Chondrocyte (in vitro differentiated cells): Measurements from ENCODE around the gene ADGB. TPM values are rescaled to one million over a fixed set of nuclear protein-coding genes. Genes with fewer than 3 reads are reported as not detected.
A peak's percentile ranks its signal among the peaks of the same experiment; 100 is the strongest.
"Not testable (repeated sequence)": the region's sequence is repeated elsewhere in the genome, so short reads cannot be mapped to it uniquely, and the experiment has no call there.

Experiments used
- DNase-seq: peaks from one replicate; pipeline ENCODE4 v3.0.0; 2021; ENCODE audit warnings: mixed read lengths, low spot score
- H3K27ac Mint-ChIP-seq: one replicate; pipeline ENCODE4 v1.8.0; 2021; ENCODE audit warnings: mild to moderate bottlenecking, moderate library complexity, mixed read lengths; ENCODE audit not compliant: unreplicated experiment
- H3K27me3 Mint-ChIP-seq: 2 replicates; pipeline ENCODE4 v1.8.0; 2021; ENCODE audit warnings: low read depth, mixed read lengths
- H3K36me3 Mint-ChIP-seq: 2 replicates; pipeline ENCODE4 v1.8.0; 2021; ENCODE audit warnings: low read depth, mixed read lengths
- H3K4me1 Mint-ChIP-seq: 2 replicates; pipeline ENCODE4 v1.8.0; 2021; ENCODE audit warnings: low read depth, mild to moderate bottlenecking, mixed read lengths
- H3K4me3 Mint-ChIP-seq: one replicate; pipeline ENCODE4 v1.8.0; 2021; ENCODE audit warnings: mild to moderate bottlenecking, moderate library complexity, mixed read lengths; ENCODE audit not compliant: unreplicated experiment
- H3K9me3 Mint-ChIP-seq: 2 replicates; pipeline ENCODE4 v1.8.0; 2021; ENCODE audit warnings: low read depth, mixed read lengths
- CTCF ChIP-seq: fragments of 200-600 bp; sonication (generic); IDR thresholded peaks from 2 replicates; pipeline ENCODE4 v1.5.0; 2021; ENCODE audit warnings: antibody characterized with exemption, mild to moderate bottlenecking, moderate library complexity
- total RNA-seq: library from RNA; stranded (reverse); gene quantifications from 3 replicates; pipeline ENCODE4 v1.2.1, GENCODE V29; 2021

ADGB gene
- total RNA-seq, 1 donor from 2014 or later, result not detected

- DNase-seq, result no peak
- H3K27me3 Mint-ChIP-seq, result no peaks in the 10 kb centered on the region
- peaks cover 25% of the 10 kb centered on the region for H3K9me3 Mint-ChIP-seq
- H3K4me3 Mint-ChIP-seq, result no peak overlapping the region
- peaks cover 4% of the 10 kb centered on the region for H3K36me3 Mint-ChIP-seq
- no peak overlapping the region for H3K27ac Mint-ChIP-seq
- no peaks in the 10 kb centered on the region for H3K4me1 Mint-ChIP-seq
- TF ChIP-seq CTCF, result no peak
These were observed 196.8 kb downstream of the ADGB start for GRCh38 chr6:146795479-146796133.

GRCh38 chr6:146803167-146803566 is 204.4 kb downstream of the ADGB start:
- H3K4me1 Mint-ChIP-seq, H3K36me3 Mint-ChIP-seq, H3K4me3 Mint-ChIP-seq, H3K27ac Mint-ChIP-seq, H3K9me3 Mint-ChIP-seq, DNase-seq, H3K27me3 Mint-ChIP-seq: not testable (repeated sequence)

- peaks cover 3% of the 10 kb centered on the region for H3K9me3 Mint-ChIP-seq
- no peak overlapping the region for H3K4me3 Mint-ChIP-seq
- DNase-seq, result no peak
- no peaks in the 10 kb centered on the region for H3K4me1 Mint-ChIP-seq
- TF ChIP-seq CTCF, result no peak
- H3K27ac Mint-ChIP-seq, result no peak overlapping the region
- H3K27me3 Mint-ChIP-seq, result no peaks in the 10 kb centered on the region
- no peaks in the 10 kb centered on the region for H3K36me3 Mint-ChIP-seq
These were observed 204.8 kb downstream of the ADGB start for GRCh38 chr6:146803601-146804000.

- no peaks in the 10 kb centered on the region for H3K36me3 Mint-ChIP-seq
- no peak for DNase-seq
- H3K4me1 Mint-ChIP-seq, result no peaks in the 10 kb centered on the region
- H3K4me3 Mint-ChIP-seq, result no peak overlapping the region
- no peaks in the 10 kb centered on the region for H3K27me3 Mint-ChIP-seq
- TF ChIP-seq CTCF, result no peak
- H3K27ac Mint-ChIP-seq, result no peak overlapping the region
- H3K9me3 Mint-ChIP-seq, result no peaks in the 10 kb centered on the region
These were observed 207.0 kb downstream of the ADGB start for GRCh38 chr6:146805546-146806325.

GRCh38 chr6:146809014-146809413 is 210.2 kb downstream of the ADGB start:
- H3K27me3 Mint-ChIP-seq, H3K27ac Mint-ChIP-seq, H3K4me3 Mint-ChIP-seq, H3K36me3 Mint-ChIP-seq, DNase-seq, H3K9me3 Mint-ChIP-seq: not testable (repeated sequence)
- H3K4me1 Mint-ChIP-seq, result peaks cover 21% of the 10 kb centered on the region

GRCh38 chr6:146812811-146813321 is 214.1 kb downstream of the ADGB start:
- not testable (repeated sequence) for DNase-seq
- peak overlapping the region; percentile 67 for H3K27ac Mint-ChIP-seq
- peak overlapping the region; percentile 20 for H3K4me3 Mint-ChIP-seq

More at GRCh38 chr6:146812811-146813321, 214.1 kb downstream of the ADGB start:
- H3K27me3 Mint-ChIP-seq, H3K9me3 Mint-ChIP-seq, H3K36me3 Mint-ChIP-seq: not testable (repeated sequence)
- peaks cover 32% of the 10 kb centered on the region for H3K4me1 Mint-ChIP-seq
